KG1 (cell line): ENCODE data around the gene HUNK.
"Not testable (repeated sequence)": the region's sequence is repeated elsewhere in the genome, so short reads cannot be mapped to it uniquely, and the experiment has no call there.

Experiments used
- DNase-seq: peaks from one replicate; lab custom pipeline; 2025; lab: John Stamatoyannopoulos, UW

Gene HUNK

DNA sequence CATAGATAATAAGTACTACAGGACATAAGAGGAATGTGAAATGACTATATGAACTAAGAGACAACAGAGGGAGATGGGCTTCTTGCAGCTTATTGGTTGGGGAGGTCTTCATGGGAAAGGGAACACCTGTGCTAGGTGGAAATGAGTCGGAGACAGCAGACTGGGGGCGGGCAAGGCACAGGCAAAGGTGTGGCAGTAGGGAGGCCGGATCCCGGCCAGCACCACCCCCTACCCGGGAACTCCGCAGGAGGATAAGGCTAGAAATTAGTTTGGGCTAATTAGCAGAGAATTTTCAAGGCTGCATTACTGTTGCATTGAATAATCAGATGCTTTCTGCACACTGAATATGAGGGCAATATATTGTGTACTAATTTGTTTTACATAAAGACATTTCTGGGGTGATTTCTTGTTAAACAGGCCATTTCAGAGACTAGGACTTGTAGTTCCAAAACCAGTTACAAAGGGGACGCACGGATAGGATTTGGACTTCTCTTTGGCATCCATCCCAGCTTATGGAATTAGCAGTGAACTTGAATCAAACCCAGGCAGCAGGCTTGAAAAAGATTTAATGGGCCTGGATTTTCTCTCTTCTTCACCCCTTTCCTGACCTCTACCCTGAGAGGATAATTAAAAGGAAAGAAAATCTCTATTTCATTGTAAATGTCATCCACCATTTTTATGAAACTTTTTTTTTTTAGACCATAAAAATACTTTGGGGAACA lies 2.2 kb upstream of the HUNK start:
- DNase-seq = no peak

DNA sequence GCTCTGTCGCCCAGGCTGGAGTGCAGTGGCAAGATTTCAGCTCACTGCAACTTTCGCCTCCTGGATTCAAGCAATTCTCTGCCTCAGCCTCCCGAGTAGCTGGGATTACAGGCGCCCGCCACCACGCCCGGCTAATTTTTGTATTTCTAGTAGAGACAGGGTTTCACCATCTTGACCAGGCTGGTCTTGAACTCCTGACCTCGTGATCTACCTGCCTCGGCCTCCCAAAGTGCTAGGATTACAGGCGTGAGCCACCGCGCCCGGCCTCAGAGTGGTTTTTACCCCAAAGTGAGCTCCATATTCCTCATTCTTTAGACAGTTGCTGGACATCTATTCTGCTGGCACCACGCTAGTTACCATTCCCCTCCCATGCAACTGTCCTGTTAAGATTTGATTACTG lies 1.4 kb upstream of the HUNK start:
- DNase-seq = not testable (repeated sequence)

DNA sequence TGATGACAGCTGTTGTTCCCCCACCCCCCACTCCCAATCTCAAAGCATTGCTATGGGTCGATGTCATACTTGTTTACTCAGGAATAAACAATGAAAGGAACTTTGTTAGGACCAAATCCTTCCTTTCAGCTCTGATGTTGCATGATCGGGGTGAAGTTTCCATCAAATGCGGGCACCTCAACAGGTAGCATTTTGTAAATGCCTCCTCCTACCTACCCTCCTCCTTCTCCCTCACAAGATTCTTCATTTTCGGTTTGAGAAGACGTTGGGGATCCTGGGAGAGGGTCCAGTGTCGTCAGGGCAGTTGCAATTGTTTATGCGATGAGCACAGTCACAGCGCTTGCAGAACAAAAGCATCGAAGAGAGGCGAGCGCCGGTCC lies 758 bp upstream of the HUNK start:
- DNase-seq = no peak

DNA sequence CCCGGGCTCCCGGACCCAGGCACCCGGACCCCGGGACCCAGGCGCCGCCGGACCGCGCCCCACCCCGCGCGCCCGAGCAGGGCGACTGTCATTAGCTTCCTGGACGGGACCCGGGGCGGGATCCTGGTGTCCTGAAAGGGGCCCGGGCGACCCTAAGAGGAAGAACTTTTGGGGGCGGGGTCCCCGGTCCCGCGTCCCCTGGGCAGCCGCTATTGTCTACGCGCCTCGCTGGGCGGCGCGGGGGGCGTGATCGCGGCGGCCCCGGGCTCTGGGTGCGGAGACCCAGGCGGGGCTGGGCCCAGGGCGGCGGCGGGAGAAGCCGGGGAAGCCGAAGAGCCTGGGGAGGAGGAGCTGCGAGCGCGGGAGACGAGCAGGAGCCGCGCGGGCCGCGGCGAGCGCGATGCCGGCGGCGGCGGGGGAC lies 465 bp downstream of the HUNK start:
- DNase-seq = no peak

DNA sequence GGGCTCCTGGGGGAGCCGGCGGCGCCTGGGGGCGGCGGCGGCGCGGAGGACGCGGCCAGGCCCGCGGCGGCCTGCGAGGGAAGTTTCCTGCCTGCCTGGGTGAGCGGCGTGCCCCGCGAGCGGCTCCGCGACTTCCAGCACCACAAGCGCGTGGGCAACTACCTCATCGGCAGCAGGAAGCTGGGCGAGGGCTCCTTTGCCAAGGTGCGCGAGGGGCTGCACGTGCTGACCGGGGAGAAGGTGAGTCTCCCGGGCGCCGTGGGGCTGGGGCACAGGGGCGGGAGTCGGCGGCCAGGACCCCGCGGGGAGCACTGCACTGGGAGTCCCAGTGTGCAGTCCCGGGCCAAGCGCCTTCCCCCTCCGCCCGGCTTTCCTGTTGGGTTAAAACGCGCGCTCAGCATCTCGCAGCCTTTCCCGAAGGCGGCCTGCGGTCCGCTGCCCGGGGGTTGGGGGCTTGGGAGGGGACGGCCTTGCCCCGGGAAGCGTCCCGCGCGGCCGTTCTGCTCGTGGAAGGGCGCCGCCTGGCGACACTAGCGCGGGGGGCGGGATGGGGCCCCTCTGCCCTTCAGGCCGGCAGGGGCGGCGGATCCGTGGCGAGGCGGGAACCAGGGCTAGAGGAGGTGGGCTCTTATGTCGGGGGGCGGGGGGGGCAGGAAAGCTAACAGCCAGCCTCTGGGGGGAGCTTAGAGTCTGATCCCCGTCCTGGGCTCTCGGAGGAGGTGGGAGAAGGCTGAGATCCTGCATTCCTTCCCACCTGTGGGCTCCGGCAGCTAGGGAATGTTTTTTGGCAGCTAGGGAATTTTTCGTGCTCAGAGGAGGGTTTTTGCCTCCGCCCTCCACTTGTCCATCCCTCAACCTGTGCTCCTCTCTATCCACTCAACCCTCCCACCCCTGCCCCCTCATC lies 1.1 kb downstream of the HUNK start:
- no peak for DNase-seq

DNA sequence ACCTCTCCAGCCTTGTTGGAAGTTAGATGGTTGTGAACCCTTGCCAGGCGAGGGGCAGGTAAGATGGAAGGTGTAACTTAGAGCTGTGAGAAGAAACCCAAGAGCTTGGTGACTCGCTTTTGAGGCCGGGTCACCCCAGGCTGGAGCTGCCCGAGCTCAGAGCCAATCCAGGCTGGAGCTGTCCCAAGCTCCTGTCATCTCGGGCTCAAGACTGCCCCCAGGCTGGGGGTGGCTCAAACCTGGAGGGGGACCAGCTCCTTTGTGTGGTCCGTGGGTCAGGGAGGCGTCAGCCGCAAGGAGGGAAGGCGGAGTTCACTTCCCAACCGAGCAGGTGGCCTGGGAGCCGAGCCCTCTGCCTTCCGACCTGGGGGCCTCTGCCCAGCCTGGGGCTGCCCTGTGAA lies 2.0 kb downstream of the HUNK start:
- DNase-seq = no peak

DNA sequence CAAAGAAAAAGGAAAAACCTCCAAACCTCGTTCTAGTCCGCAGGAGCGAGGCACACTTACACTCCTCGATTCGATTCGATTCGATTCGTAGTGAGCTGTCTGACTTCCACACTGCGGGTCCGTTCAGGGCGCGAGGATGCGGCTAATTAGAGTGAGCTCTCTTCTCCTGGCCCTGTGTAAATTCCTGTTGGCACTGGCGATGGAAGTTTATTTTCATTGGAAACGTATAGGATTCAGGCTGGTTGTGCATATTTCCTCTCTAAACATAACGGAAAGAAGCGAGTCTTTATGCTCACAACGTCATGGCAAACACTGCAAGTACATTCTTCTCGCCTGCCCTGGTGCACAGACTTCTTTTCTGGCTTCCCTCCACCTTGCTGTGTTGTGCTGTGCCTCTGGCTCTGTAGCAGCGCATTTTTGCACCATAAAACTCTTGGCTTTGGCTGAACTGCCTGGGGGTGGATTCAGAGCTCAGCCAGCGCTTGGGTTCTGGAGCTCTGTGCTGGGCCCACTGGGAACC lies 2.7 kb downstream of the HUNK start:
- DNase-seq = no peak

DNA sequence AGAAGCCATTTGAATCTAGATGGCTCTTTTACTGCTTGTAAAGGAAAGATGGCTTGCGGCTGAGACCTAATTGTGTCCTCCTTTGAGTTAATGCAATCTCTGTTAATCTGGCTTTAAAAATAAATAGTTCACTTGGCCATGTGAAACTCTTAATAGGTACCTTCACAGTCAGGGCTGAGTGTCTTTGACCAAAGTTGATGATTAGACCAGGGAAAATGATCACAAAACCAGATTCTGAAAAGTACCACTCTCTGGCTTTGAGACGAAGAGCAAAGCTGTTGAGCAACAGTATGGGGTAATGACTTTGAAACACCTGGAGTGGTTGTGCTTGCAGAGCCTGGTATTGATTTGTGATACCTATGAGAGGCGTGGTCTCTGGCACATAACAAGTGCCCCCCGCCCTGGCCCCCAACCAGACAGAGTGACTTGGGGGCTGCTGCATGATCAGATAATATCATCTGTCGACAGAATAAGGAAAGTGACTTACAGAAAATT lies 4.7 kb downstream of the HUNK start:
- DNase-seq = no peak

DNA sequence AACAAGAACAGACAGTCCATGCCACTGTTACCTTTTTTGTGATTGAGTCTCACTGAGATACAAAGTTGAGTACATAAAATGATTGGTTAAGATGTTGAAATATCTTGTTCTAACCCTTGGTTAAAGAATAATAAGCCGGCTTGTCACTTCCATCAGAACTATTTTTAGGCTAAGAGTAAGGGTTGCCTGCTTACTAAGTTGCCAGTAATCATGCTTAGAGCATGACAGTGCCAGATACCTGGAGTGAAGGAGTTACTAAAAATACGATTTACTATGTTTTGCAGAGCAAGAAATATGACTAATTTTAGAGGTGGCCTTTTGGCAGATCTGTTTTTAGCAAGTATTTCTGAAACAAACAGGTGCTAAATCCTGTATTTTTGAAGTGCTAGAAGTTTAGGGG lies 6.0 kb downstream of the HUNK start:
- no peak for DNase-seq

DNA sequence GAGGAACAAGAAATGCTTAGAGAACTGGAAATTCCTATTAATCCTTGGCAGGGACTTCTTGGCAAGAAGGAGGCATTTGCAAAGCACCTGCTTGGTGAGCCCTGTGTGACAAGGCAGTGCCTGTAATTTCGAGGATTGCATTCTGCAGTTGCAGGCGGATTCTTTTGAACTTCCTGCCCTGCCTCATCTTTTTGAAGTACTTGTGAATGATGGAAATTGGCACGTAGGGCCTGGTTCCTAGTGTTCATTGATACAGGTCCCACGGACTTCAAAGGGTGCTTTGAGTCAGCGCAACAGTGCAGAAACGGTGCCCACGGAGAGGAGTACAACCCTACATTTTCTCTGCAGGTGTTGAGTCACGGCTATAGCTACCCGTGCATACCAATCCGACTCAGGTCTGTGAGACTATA lies 6.4 kb downstream of the HUNK start:
- DNase-seq = no peak

DNA sequence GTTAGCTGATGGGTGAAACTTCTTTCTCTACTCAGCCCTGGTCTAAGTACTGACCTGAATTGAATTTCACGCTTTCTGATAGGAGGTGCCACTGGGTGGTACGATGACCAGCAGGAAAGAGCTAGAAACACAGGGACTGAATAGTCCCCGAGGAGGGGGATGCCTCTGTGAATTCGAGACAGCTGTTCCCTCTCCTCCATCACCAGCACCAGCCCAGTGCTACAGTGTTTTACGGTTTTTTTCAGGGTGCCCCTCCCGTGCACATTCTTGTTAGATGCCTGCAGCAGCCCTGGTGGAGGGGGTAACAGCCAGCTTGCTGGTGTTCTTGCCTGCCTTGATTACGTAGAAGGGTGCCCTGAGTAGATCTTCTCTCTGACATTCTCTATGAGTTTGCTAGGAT lies 7.1 kb downstream of the HUNK start:
- no peak for DNase-seq

DNA sequence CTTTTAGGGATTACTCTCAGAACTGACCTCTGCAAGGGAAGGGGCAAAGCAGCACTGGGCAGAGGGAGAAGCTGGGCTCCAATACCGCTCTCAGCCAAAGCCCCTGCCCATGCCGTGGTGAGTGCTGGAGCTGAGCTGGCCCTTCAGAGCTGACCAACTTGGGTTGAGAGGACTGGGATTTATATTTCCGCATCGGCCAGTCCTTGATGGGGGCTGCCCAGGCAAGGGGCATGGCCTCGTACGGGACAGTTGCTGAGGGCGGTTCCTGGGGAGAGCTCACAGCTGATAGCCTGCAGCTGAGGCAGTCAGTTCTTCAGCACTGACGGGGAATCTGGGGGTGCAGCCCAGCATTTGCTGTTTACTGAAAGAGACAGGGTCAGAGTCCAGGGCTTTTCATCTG lies 8.0 kb downstream of the HUNK start:
- no peak for DNase-seq

DNA sequence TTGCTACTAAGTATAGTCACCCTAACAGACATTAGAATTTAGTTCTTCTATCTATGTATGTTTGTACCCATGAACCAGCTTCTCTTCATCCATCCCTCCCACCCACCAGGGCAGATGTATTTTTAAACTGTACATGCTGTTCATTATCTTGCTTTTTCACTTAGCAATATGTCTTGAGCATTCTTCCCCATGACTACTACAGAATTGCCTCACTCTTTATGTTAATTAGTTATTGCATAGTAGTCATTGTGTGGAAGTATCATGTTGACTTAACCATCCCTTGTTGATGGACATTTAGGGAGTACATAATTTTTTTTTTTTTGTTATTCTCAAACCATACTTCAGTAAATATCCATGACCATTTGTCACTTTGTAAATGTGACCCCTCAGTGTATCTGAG lies 9.9 kb downstream of the HUNK start:
- no peak for DNase-seq

DNA sequence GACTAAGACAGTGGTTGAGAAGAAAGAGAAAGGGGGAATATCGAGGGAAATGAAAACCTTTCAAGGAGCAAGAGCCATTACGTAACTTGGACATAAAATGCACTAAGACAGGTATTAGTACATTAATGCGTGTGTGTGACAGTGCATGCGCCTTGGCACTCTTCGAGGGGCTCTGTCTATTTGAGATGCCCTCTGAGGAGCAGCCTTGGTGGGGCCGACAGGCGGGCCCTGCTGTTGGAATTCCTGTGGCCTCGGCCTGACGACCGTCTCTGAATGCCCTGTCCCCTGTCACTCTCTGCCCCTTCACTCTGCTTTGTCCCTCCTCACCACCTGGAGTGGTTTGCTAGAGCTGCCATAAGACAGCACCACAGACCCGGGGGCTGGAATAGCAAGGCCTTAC lies 12.3 kb downstream of the HUNK start:
- DNase-seq = no peak

DNA sequence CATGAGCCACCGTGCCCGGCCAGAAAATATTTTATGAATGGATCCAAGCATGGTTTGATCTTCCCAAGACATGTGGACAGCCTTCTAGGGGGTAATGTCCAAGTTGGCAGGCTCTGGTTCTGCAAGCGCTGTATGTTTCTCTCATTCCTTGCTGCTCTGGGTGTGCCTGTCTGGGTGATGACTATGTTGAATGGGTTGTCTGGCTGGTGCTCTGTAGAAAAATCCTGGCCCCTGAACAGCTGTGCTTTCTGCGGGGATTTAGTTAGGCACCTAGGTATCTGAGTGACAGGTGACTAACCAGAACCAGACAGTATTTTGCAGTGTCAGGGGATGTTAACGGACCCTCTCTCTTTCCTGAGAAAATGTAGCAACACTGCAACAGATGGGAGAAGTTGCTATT lies 14.1 kb downstream of the HUNK start:
- no peak for DNase-seq

DNA sequence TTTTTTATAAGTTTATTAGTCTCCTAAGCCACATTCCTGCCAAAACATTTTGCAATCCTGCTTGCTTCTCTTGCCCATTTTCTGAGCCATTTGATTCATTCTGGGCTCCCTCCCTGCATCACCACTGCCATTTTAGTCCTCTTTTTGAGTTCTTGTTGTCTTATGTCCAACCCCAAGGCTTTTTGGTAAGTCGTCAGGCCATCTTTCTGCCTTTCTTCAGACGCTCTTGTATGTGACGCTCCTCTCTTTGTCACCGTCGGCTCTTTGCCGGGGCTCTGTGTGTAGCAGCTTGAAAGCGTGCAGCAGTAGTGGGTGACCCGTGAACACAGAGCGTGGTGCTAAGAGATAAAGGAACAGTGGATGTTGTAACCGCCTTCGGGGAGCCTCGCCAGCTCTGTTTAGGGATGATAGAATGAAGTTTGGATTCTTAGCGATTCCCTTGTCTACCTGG lies 14.6 kb downstream of the HUNK start:
- no peak for DNase-seq

DNA sequence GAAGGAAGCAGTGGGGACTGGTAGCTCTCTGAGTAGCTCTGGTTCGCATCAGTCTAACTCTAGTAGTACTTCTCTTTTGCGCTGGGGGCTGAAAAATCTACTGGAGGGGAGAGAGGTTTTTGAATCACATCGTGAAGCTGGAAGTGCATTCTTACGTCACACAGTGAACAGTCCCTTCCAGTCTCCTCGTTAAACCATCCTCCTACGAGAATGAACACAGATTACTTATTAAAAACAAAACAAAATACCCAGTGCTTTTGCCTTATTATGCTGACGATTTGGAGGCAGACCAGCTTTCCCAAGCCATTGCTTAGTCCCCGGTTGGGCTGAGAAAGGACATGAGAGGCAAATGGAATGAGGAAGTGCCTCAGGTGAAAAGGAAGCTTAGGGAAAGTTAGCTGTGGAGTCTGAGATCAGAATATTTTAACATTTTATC lies 16.1 kb downstream of the HUNK start:
- no peak for DNase-seq

DNA sequence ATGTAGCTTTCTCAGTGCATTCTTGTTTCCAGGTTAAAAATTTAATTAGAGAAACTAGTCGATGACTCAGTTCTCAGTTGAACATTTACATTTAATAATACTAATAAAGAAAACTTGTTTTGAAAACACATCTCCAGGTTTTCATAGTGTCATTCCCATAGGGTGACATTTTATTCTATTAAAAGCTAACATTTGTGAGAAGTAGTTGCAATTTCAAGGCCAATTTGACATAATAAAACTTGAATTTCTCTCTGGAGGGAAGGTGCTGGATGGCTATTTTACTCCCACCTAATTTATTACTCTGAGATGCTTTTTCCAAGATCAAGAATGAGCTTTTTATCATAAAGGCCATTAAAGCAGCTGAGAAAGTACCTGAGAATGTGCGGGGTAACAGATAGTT lies 16.6 kb downstream of the HUNK start:
- DNase-seq = no peak

DNA sequence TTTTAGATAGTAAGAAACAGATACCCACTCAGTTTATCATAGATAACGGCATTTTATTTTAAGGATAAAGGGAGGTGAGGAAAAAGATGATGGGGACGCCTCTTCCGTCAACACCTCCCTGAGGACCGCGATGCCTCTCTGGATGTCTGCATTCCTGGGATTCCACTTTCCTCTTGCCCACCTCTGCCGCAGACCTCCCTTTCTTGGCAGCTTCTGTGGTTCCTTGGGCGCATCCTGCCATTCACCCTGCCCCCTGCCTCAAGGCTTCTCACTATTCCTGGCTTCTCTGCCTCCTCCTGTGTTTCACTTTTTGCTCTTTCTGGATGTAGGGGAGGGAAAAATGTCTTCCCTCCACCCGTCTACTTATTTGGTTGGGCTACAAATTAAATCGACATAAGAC lies 19.9 kb downstream of the HUNK start:
- no peak for DNase-seq

DNA sequence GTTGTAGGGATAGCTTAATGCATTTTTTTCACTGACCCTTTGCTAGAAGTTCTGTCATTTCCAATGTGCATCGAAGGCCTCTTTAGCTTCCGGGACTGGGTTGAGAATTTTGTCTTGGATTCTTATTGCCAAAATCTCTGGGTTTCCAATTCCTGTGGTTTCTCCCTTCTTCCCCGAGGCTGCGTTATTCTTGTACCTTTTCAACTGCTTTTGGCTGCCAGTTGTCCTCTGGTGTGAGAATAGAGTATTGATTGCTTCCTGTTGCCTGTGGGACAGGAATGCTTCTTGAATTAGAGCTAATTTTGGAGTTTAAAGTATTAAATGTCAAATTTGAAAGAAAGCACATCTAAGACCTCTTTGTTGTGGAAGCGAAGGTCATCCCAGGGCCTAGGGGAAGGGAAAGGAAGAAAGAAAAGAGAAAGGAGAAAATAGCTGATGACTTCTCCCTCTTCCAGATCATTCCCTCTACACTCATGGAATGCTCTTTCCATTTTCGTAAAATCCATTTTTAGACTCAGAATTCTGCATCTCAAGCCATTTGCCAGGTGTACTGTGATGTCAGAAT lies 21.1 kb downstream of the HUNK start:
- DNase-seq = no peak

DNA sequence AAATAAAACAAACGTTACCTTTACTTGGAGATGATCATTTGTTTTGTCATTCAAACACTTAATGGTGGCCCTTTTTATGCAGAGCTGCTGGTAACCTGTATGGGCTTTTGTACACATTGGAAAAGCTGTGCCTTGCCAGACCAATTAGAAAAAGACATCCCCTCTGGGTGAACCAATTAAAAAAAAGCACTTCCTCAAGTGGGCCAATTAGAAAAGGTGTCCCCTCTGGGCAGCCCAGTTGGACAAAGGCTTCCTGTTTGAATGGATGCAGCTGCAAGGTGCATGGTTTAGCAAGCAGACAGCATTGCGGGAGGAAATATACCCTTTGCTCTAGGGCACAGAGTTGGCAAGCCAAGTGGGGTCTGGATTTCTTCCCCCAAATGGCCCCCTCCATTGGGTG lies 21.6 kb downstream of the HUNK start:
- no peak for DNase-seq

DNA sequence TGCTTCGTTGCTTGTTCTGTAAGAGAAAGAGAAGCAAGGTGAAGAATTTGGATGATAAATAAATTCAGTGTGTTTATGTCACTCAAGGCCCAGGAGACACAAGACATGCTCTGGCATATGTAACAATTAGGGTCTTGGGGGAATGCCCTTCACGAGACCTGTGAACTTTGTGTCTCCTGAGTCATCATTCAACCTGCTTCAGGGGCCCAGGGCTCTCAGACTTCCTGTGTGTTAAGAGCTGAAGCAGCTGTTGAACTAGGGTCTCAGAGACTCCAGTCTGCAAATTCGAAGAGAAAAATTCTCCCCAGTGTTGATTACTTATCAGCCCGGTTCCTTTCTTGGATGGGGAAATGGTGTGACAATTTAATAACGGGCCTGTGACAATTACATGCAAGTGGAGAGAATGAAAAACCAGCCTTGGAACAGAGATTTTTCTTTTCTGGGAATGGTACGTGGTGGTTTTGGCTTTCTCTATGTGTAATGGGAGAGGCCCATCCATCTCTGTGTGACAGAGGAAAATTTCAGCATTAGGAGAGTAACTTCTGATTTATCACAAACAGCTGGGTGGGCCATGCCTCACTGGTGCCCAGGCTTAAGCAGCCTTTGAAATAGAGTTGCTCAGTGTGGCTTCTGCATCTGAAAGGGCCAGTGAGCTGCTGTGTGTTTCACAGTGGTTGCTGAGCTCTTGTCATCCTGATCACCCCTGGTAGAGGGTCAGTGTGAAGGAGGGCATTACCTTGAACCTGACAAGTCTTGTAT lies 22.4 kb downstream of the HUNK start:
- no peak for DNase-seq
